Uterus (tissue), 4 donors: ENCODE measurements around the gene ACOXL. TPM values are rescaled to one million over a fixed set of nuclear protein-coding genes. Genes with fewer than 3 reads are reported as not detected.

Experiments
- DNase-seq, 2 donors: peaks; one replicate each; pipeline ENCODE4 v3.0.0-alpha.2; 2019 to 2020
- H3K27ac ChIP-seq, 2 donors: fragments of 200-600 bp; sonication (generic); 1 replicate in 1 of 2; 2 replicates in 1 of 2; pipeline ENCODE4 v1.5.1; 2016 to 2018
- H3K27me3 ChIP-seq, 2 donors: fragments of 200-600 bp; sonication (generic); one replicate each; pipeline ENCODE4 v1.5.1; 2018 to 2019; ENCODE audit warnings: control low read depth in 1 of 2
- H3K36me3 ChIP-seq, 2 donors: fragments of 200-600 bp; sonication (generic); one replicate each; pipeline ENCODE4 v1.5.1; 2019; ENCODE audit warnings: control low read depth in 1 of 2
- H3K4me1 ChIP-seq, 2 donors: fragments of 200-600 bp; sonication (generic); one replicate each; pipeline ENCODE4 v1.5.1; 2018 to 2019; ENCODE audit warnings: control low read depth in 1 of 2
- H3K4me3 ChIP-seq, 2 donors: fragments of 200-600 bp; sonication (generic); 1 replicate in 1 of 2; 2 replicates in 1 of 2; pipeline ENCODE4 v1.5.1; 2018 to 2019; ENCODE audit warnings: mild to moderate bottlenecking in 1 of 2
- H3K9me3 ChIP-seq, 2 donors: fragments of 200-600 bp; sonication (generic); one replicate each; pipeline ENCODE4 v1.5.1; 2019; ENCODE audit warnings: control low read depth in 1 of 2
- POLR2A ChIP-seq, 2 donors: fragments of 450-650 bp; IDR thresholded peaks; one replicate each; pipeline ENCODE4 v1.6.1; 2016; ENCODE audit warnings: antibody characterized with exemption in 2 of 2, mild to moderate bottlenecking in 1 of 2, moderate library complexity in 1 of 2
- intact Hi-C: fragments of 100-400 bp; cut with DNase I; formaldehyde crosslinking; loops from one replicate; pipeline ENCODE4 v1.15.1; 2023; ENCODE audit warnings: low total_unique reads
- total RNA-seq, 4 donors: library from RNA; depleted of rRNA in 3 of 4; stranded (reverse); fragments of >200 nt in 3 of 4; gene quantifications; one replicate each; pipeline versions ENCODE4 v1.1.0 to v1.2.4, GENCODE V29; 2014 to 2023
- TF ChIP-seq, protein P1 (sequence below), 4 experiments: fragments of 200-600 bp in 2 of 4; fragments of 450-650 bp in 2 of 4; sonication (generic) in 2 of 4; IDR thresholded peaks; one replicate each; pipeline ENCODE4 v1.5.1; 2016 to 2019; ENCODE audit warnings: antibody characterized with exemption in 4 of 4, mild to moderate bottlenecking in 2 of 4, moderate library complexity in 1 of 4
- donor health status: DM: yes; HTN: yes; CAD: no.

ACOXL gene
- total RNA-seq, 4 donors from 2014 or later = 0.18 to 0.41 TPM; not detected in 2

DNA sequence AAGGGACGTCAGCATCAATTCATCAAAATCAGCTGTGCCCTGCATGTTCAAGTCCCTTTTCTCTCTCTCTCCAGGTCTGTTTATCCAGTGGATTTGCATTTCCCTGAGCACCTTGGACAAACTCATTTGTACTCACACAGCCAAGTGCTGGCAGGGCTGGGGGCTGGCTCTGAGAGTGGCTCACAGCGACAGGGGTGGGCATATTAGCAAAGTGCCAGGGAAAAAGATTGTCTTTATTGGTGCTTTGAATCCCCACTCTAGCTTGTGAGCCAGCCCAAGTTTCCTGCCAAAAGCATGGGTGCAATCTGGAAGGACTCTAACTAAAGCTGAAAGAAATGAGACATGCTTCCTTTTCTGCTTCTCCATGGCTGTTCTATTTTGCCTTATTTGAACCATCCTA is 56.6 kb downstream of the ACOXL start:
- Histone ChIP-seq H3K4me3 (no peak overlapping the region), H3K4me1 (no peaks in the 10 kb centered on the region), H3K36me3 (no peaks in the 10 kb centered on the region), H3K27me3 (no peaks in the 10 kb centered on the region), H3K27ac (no peak overlapping the region), H3K9me3 (no peaks in the 10 kb centered on the region)
- TF ChIP-seq, protein P1, sequence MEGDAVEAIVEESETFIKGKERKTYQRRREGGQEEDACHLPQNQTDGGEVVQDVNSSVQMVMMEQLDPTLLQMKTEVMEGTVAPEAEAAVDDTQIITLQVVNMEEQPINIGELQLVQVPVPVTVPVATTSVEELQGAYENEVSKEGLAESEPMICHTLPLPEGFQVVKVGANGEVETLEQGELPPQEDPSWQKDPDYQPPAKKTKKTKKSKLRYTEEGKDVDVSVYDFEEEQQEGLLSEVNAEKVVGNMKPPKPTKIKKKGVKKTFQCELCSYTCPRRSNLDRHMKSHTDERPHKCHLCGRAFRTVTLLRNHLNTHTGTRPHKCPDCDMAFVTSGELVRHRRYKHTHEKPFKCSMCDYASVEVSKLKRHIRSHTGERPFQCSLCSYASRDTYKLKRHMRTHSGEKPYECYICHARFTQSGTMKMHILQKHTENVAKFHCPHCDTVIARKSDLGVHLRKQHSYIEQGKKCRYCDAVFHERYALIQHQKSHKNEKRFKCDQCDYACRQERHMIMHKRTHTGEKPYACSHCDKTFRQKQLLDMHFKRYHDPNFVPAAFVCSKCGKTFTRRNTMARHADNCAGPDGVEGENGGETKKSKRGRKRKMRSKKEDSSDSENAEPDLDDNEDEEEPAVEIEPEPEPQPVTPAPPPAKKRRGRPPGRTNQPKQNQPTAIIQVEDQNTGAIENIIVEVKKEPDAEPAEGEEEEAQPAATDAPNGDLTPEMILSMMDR (IDR thresholded peaks at IDR 0.05) = no peak
- no peak for TF ChIP-seq POLR2A (IDR thresholded peaks at IDR 0.05)
- intact Hi-C loops = no loop called here
- no peak for DNase-seq

- Histone ChIP-seq H3K27ac (no peak overlapping the region), H3K4me1 (no peaks in the 10 kb centered on the region), H3K4me3 (no peak overlapping the region), H3K36me3 (no peaks in the 10 kb centered on the region), H3K27me3 (no peaks in the 10 kb centered on the region), H3K9me3 (no peaks in the 10 kb centered on the region)
- TF ChIP-seq, protein P1 (IDR thresholded peaks at IDR 0.05) = no peak
- TF ChIP-seq POLR2A (IDR thresholded peaks at IDR 0.05) = no peak
- DNase-seq = no peak
- intact Hi-C loops = no loop called here
Observed at GRCh38 chr2:110789706-110790105, 57.3 kb downstream of the ACOXL start.

DNA sequence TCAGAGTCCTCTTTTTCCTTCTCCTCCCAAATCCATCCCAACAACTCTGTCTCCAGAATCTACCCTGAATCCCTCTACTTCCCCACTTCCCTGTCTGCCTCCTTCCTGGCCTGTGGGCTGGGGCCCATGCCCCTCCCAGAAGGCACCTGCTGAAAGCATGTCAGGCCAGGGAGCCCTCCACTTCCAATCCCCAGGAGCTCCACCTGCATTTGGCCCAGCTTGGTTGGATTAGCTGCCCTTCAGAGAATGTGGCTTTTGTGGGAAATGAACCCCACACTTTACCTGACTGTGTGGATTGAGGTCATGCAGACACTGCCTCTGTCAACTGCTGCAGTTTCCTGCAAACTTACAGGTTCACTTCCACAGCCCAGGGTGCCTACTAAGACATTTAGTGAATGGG is 58.5 kb downstream of the ACOXL start:
- Histone ChIP-seq H3K27ac (no peak overlapping the region), H3K27me3 (no peaks in the 10 kb centered on the region), H3K4me1 (no peaks in the 10 kb centered on the region), H3K9me3 (no peaks in the 10 kb centered on the region), H3K36me3 (no peaks in the 10 kb centered on the region), H3K4me3 (no peak overlapping the region)
- TF ChIP-seq, protein P1 (IDR thresholded peaks at IDR 0.05) = no peak
- no peak for TF ChIP-seq POLR2A (IDR thresholded peaks at IDR 0.05)
- intact Hi-C loops = no loop called here
- DNase-seq = no peak

GRCh38 chr2:110791435-110791834 is 59.1 kb downstream of the ACOXL start:
- Histone ChIP-seq H3K4me1 (no peaks in the 10 kb centered on the region), H3K4me3 (no peak overlapping the region), H3K9me3 (no peaks in the 10 kb centered on the region), H3K27ac (no peak overlapping the region), H3K36me3 (no peaks in the 10 kb centered on the region), H3K27me3 (no peaks in the 10 kb centered on the region)
- TF ChIP-seq, protein P1 (IDR thresholded peaks at IDR 0.05) = no peak
- TF ChIP-seq POLR2A (IDR thresholded peaks at IDR 0.05) = no peak
- no peak for DNase-seq
- intact Hi-C loops = no loop called here

DNA sequence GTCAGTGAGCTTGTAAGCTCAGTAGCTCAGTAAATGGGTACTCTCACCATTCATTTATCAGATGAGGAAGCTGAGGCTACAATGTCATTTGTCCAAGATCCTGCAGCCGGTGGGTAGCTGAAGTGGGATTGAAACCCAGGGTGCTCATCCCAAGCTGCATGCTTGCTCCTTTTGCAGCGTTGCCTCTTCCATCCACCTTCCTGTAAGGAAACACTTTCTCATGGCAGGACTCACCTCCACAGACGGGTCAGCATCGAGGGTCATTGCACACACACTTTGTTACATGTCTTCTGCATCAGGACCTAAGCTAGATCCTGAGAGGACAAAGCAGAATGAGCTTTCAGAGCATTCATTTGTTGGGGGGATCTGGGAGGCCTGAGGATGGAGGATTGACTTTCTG is 60.7 kb downstream of the ACOXL start:
- intact Hi-C loops = no loop called here
- Histone ChIP-seq H3K4me3 (no peak overlapping the region), H3K4me1 (no peaks in the 10 kb centered on the region), H3K36me3 (no peaks in the 10 kb centered on the region), H3K9me3 (no peaks in the 10 kb centered on the region), H3K27ac (no peak overlapping the region), H3K27me3 (no peaks in the 10 kb centered on the region)
- DNase-seq = no peak
- TF ChIP-seq, protein P1 (IDR thresholded peaks at IDR 0.05) = no peak
- TF ChIP-seq POLR2A (IDR thresholded peaks at IDR 0.05) = no peak
